ENCODE data around the gene ATG4C. TPM values are rescaled to one million over a fixed set of nuclear protein-coding genes. Genes with fewer than 3 reads are reported as not detected.

The ATG4C gene
- total and polyA plus RNA-seq, 2 of the 13 experiments (the other 11 are each of a cell fraction or from before 2014, with no cell fraction given), result 4.0 to 11.2 TPM

DNA sequence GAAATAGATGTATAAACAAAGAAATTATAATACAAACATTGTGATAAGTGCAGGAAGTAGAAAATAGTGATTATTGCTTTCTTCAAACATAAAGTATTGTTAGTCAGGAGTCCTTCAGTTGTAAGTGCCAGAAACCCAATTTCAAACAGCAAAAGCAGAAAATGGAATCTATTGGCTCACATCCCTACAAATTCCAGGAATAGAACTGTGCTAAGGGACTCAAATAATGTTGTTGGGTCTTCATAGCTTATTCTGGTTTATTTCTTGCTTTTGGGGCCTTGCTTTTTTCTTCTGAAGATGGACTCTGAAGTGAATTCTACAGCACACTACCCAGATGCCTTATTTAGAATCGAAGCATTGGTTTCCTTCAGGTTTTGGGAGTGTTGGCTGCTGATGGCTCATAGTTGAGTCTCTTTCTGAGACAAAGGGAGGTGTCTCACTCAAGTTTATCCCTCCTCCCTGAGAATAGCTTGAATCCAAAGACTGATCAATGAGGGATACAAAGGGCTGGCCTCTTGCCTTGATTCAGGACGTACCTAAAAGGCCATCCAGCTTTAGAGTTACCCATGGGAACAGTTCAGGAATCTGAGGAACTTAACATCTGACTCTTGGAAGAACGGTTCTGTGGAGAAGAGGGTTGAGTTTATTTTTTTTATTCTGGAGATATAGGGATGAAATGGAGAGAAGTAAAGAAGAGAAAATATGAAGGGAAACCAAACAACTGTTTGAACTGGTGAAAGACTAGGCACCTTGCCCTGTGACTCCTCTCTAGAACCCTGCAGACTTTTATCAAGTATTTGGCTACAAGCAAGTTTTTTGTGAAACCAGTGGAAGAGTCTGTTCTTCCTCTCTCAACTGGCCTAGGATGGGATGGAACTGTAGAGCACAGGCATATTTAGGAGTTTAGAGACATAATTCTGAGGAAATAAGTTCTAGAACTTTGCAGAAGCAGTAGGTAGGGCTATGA is 39.0 kb upstream of the ATG4C start:
- Histone ChIP-seq H3K4me3 (replicated peaks in 1 of 3; ENCODE audit: insufficient read depth in 1 of 3, low read depth in 2 of 3, low read length in 3 of 3) (no peak overlapping the region), H3K9ac (ENCODE audit: insufficient read depth, low read depth, low read length) (no peak overlapping the region), H2AFZ (ENCODE audit: low read length) (no peak overlapping the region), H3K79me2 (ENCODE audit: insufficient read depth, low read length) (no peaks in the 10 kb centered on the region), H3K36me3 (replicated peaks in 1 of 2; ENCODE audit: control insufficient read depth in 1 of 2, insufficient read depth in 2 of 2, low read length in 2 of 2) (no peaks in the 10 kb centered on the region), H3K27me3 (ENCODE audit: control insufficient read depth in 1 of 2, insufficient read depth in 2 of 2, low read length in 2 of 2) (no peaks in the 10 kb centered on the region), H3K27ac (ENCODE audit: extremely low read length, insufficient read depth, low read length) (no peak overlapping the region), H4K20me1 (ENCODE audit: insufficient read depth, low read length) (no peaks in the 10 kb centered on the region), H3K9me3 (ENCODE audit: low read length) (peaks cover 5% of the 10 kb centered on the region; the same call in 1 of the 2 replicates), H3K4me1 (ENCODE audit: insufficient read depth, low read length) (peaks cover 10% of the 10 kb centered on the region; the same call in 1 of the 2 replicates), H3K4me2 (ENCODE audit: low read depth, low read length) (no peak overlapping the region)
- in situ Hi-C loops (cut with HindIII; ENCODE audit: extremely low pct_ligation_motif_present, low pct_unique_long_range_greater_than_20kb) (loop anchor here (10.0 kb wide), 1 partner anchor 210 kb away; no protein-coding TSS in a partner anchor), intact Hi-C loops (cut with micrococcal nuclease; ENCODE audit: unreplicated experiment) (no loop called here)
- CTCF ChIA-PET (ENCODE audit: low intra/inter-chr PET ratio, low total read pairs), result interaction anchor here (1.1 kb wide), 1 partner anchor 237 kb away, joined by 3 read pairs; no protein-coding TSS in a partner anchor
- DNase-seq (ENCODE audit: low spot score), result no peak
- POLR2A ChIA-PET, result interaction anchor here (1.2 to 1.9 kb wide), 2 partner anchors 54 to 214 kb away, joined by 5 read pairs; no protein-coding TSS in a partner anchor
- WGBS (ENCODE audit: low lambda C conversion rate), result 32% methylated on average over 3 of the region's 3 CpGs
- TF ChIP-seq AGO1 (IDR thresholded peaks at IDR 0.05; ENCODE audit: low read depth, low read length, poor library complexity, severe bottlenecking) (no peak), JDP2 (CRISPR knock-in tag; IDR thresholded peaks at IDR 0.05; ENCODE audit: borderline replicate concordance) (no peak), ZNF354B (CRISPR knock-in tag; IDR thresholded peaks at IDR 0.05) (no peak), ZNF615 (CRISPR knock-in tag; IDR thresholded peaks at IDR 0.05; ENCODE audit: borderline replicate concordance) (no peak), ZNF432 (CRISPR knock-in tag; IDR thresholded peaks at IDR 0.05; ENCODE audit: borderline replicate concordance) (no peak), RFXANK (CRISPR knock-in tag; IDR thresholded peaks at IDR 0.05) (no peak), ARNT (IDR thresholded peaks at IDR 0.05) (no peak), ZNF30 (CRISPR knock-in tag; IDR thresholded peaks at IDR 0.05) (no peak), ZNF10 (CRISPR knock-in tag; IDR thresholded peaks at IDR 0.05; ENCODE audit: borderline replicate concordance, low read depth) (no peak), GZF1 (CRISPR knock-in tag; IDR thresholded peaks at IDR 0.05) (no peak), MIER3 (CRISPR knock-in tag; IDR thresholded peaks at IDR 0.05; ENCODE audit: borderline replicate concordance) (no peak), NFE2 (CRISPR knock-in tag; IDR thresholded peaks at IDR 0.05) (no peak), TEAD3 (CRISPR knock-in tag; optimal IDR thresholded peaks at IDR 0.05; ENCODE audit: borderline replicate concordance) (no peak), ZNF207 (IDR thresholded peaks at IDR 0.05; ENCODE audit: borderline replicate concordance) (no peak)
- TF ChIP-seq, protein P1, sequence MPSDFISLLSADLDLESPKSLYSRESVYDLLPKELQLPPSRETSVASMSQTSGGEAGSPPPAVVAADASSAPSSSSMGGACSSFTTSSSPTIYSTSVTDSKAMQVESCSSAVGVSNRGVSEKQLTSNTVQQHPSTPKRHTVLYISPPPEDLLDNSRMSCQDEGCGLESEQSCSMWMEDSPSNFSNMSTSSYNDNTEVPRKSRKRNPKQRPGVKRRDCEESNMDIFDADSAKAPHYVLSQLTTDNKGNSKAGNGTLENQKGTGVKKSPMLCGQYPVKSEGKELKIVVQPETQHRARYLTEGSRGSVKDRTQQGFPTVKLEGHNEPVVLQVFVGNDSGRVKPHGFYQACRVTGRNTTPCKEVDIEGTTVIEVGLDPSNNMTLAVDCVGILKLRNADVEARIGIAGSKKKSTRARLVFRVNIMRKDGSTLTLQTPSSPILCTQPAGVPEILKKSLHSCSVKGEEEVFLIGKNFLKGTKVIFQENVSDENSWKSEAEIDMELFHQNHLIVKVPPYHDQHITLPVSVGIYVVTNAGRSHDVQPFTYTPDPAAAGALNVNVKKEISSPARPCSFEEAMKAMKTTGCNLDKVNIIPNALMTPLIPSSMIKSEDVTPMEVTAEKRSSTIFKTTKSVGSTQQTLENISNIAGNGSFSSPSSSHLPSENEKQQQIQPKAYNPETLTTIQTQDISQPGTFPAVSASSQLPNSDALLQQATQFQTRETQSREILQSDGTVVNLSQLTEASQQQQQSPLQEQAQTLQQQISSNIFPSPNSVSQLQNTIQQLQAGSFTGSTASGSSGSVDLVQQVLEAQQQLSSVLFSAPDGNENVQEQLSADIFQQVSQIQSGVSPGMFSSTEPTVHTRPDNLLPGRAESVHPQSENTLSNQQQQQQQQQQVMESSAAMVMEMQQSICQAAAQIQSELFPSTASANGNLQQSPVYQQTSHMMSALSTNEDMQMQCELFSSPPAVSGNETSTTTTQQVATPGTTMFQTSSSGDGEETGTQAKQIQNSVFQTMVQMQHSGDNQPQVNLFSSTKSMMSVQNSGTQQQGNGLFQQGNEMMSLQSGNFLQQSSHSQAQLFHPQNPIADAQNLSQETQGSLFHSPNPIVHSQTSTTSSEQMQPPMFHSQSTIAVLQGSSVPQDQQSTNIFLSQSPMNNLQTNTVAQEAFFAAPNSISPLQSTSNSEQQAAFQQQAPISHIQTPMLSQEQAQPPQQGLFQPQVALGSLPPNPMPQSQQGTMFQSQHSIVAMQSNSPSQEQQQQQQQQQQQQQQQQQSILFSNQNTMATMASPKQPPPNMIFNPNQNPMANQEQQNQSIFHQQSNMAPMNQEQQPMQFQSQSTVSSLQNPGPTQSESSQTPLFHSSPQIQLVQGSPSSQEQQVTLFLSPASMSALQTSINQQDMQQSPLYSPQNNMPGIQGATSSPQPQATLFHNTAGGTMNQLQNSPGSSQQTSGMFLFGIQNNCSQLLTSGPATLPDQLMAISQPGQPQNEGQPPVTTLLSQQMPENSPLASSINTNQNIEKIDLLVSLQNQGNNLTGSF (CRISPR knock-in tag; IDR thresholded peaks at IDR 0.05), result no peak
- TF ChIP-seq, protein P2, sequence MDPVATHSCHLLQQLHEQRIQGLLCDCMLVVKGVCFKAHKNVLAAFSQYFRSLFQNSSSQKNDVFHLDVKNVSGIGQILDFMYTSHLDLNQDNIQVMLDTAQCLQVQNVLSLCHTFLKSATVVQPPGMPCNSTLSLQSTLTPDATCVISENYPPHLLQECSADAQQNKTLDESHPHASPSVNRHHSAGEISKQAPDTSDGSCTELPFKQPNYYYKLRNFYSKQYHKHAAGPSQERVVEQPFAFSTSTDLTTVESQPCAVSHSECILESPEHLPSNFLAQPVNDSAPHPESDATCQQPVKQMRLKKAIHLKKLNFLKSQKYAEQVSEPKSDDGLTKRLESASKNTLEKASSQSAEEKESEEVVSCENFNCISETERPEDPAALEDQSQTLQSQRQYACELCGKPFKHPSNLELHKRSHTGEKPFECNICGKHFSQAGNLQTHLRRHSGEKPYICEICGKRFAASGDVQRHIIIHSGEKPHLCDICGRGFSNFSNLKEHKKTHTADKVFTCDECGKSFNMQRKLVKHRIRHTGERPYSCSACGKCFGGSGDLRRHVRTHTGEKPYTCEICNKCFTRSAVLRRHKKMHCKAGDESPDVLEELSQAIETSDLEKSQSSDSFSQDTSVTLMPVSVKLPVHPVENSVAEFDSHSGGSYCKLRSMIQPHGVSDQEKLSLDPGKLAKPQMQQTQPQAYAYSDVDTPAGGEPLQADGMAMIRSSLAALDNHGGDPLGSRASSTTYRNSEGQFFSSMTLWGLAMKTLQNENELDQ (CRISPR knock-in tag; IDR thresholded peaks at IDR 0.05; ENCODE audit: borderline replicate concordance), result no peak
- no peak for FAIRE-seq
- no TSS peak for BruUV-seq (replicated peaks)
- no peak for ATAC-seq
